ENCODE results near the gene KCNG2.
A peak's percentile ranks its signal among the peaks of the same experiment; 100 is the strongest.

KCNG2 gene

GRCh38 chr18:79897940-79898625 is 100.3 kb downstream of the KCNG2 start:
- no peak for DNase-seq

- DNase-seq, result no peak
These were observed 101.3 kb downstream of the KCNG2 start for GRCh38 chr18:79898952-79899608.

GRCh38 chr18:79899609-79900445 is 102.1 kb downstream of the KCNG2 start:
- no peak for DNase-seq

- no peak for DNase-seq
These were observed 103.2 kb downstream of the KCNG2 start for GRCh38 chr18:79900610-79901570.

GRCh38 chr18:79901665-79902064 is 103.9 kb downstream of the KCNG2 start:
- DNase-seq, result no peak

GRCh38 chr18:79902075-79902474 is 104.3 kb downstream of the KCNG2 start:
- no peak for DNase-seq

GRCh38 chr18:79902640-79903039 is 104.9 kb downstream of the KCNG2 start:
- no peak for DNase-seq

GRCh38 chr18:79903071-79903635 is 105.4 kb downstream of the KCNG2 start:
- DNase-seq, result no peak

GRCh38 chr18:79903787-79904356 is 106.1 kb downstream of the KCNG2 start:
- DNase-seq, result no peak

- DNase-seq, result no peak
These were observed 106.8 kb downstream of the KCNG2 start for GRCh38 chr18:79904357-79905147.

GRCh38 chr18:79905389-79905911 is 107.7 kb downstream of the KCNG2 start:
- no peak for DNase-seq

- DNase-seq, result no peak
These were observed 108.3 kb downstream of the KCNG2 start for GRCh38 chr18:79905993-79906392.

- DNase-seq, result no peak
These were observed 109.0 kb downstream of the KCNG2 start for GRCh38 chr18:79906706-79907105.

- no peak for DNase-seq
These were observed 113.0 kb downstream of the KCNG2 start for GRCh38 chr18:79910563-79911343.

- DNase-seq, result no peak
These were observed 113.9 kb downstream of the KCNG2 start for GRCh38 chr18:79911344-79912270.

- peak; percentile 49 for DNase-seq
These were observed 114.8 kb downstream of the KCNG2 start for GRCh38 chr18:79912409-79912991.

GRCh38 chr18:79912994-79913831 is 115.5 kb downstream of the KCNG2 start:
- DNase-seq, result no peak
